ENCODE measurements around the gene PTGS2.
"Not testable (repeated sequence)": the region's sequence is repeated elsewhere in the genome, so short reads cannot be mapped to it uniquely, and the experiment has no call there.

PTGS2 gene

DNA sequence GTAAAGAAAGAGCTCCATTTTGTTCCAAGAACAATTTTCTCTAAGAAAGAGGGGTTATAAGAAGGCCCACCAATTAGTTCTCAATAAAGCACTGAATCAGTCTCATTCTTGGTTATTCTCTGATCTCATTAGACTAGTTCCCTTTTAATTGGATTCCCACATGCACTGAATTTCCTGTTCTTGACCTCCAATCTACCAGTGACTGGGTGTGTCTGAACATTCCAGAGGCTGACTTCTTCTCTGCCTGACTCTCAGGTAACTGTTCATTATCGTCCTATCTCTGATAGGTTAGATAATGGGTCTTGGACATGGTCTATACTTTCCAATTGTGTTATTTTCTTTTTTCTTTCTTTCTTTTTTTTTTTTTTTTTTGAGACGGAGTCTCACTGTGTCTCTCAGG is 22.7 kb downstream of the PTGS2 start:
- H3K4me3 ChIP-seq (replicated peaks; ENCODE audit: low read depth, low read length) = no peak overlapping the region

DNA sequence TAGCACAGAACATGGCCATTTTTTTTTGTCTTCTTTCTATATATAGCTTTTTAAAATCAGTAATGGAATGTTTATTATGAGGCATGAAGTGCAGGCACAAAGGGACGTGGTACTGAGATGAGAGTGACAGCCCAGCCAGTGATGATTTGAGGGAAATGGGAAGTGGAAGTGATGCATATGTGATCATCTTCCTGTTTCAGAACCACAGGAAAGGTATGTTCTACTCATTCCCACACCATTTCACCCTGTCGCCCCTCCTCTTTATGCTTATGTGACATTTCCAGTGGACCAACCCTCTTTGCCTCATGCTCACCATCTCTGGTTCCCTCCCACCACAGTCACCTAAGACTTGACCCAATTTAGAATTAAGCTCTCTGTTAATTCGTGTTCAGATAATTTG is 24.3 kb downstream of the PTGS2 start:
- DNase-seq (ENCODE audit: extremely low read depth, low read depth) = no peak
- no peak overlapping the region for H3K4me3 ChIP-seq (replicated peaks; ENCODE audit: low read depth, low read length)
- TF ChIP-seq CTCF (IDR thresholded peaks at IDR 0.05; ENCODE audit: low read depth, low read length, missing control alignments) = no peak

More for the DNA sequence above, 22.7 kb downstream of the PTGS2 start:
- DNase-seq (ENCODE audit: extremely low read depth, low read depth) = no peak
- TF ChIP-seq CTCF (IDR thresholded peaks at IDR 0.05; ENCODE audit: low read depth, low read length, missing control alignments) = no peak

DNA sequence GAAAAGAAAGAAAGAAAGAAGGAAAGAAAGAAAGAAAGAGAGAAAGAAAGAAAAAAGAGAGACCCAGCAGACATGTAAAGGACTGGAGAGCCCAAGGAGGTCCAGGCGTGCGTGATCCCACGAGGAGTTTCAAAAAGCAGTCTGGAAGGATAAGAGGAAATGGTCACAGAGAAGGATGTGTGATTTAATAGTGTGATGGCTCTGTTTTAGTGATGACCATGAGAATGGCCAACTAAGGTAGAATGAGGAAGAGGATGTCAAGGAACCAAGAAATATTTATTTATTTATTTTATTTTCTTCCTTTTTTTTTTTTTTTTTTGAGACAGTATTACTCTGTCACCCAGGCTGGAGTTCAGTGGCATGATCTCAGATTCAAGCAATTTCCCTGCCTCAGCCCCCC is 25.5 kb downstream of the PTGS2 start:
- DNase-seq (ENCODE audit: extremely low read depth, low read depth) = no peak
- no peak for TF ChIP-seq CTCF (IDR thresholded peaks at IDR 0.05; ENCODE audit: low read depth, low read length, missing control alignments)
- no peak overlapping the region for H3K4me3 ChIP-seq (replicated peaks; ENCODE audit: low read depth, low read length)

GRCh38 chr1:186653312-186653711 is 26.9 kb downstream of the PTGS2 start:
- no peak for DNase-seq (ENCODE audit: extremely low read depth, low read depth)
- no peak for TF ChIP-seq CTCF (IDR thresholded peaks at IDR 0.05; ENCODE audit: low read depth, low read length, missing control alignments)
- no peak overlapping the region for H3K4me3 ChIP-seq (replicated peaks; ENCODE audit: low read depth, low read length)

GRCh38 chr1:186648613-186649012 is 31.6 kb downstream of the PTGS2 start:
- no peak for TF ChIP-seq CTCF (IDR thresholded peaks at IDR 0.05; ENCODE audit: low read depth, low read length, missing control alignments)
- no peak overlapping the region for H3K4me3 ChIP-seq (replicated peaks; ENCODE audit: low read depth, low read length)
- no peak for DNase-seq (ENCODE audit: extremely low read depth, low read depth)

DNA sequence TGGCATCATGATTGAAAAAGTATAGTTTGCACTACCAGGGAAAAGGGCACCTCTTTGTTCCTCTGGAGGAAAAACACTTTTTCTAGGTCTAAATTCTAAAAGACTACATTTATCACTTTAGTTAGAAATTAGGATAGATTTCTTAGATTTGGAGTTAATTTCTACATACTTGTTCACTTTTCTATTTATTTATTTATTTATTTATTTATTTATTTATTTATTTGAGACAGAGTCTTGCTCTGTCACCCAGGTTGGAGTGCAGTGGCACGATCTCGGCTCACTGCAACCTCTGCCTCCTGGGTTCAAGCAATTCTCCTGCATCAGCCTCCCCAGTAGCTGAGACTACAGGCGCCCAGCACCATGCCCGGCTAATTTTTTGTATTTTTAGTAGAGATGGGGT is 32.2 kb downstream of the PTGS2 start:
- DNase-seq (ENCODE audit: extremely low read depth, low read depth) = not testable (repeated sequence)

DNA sequence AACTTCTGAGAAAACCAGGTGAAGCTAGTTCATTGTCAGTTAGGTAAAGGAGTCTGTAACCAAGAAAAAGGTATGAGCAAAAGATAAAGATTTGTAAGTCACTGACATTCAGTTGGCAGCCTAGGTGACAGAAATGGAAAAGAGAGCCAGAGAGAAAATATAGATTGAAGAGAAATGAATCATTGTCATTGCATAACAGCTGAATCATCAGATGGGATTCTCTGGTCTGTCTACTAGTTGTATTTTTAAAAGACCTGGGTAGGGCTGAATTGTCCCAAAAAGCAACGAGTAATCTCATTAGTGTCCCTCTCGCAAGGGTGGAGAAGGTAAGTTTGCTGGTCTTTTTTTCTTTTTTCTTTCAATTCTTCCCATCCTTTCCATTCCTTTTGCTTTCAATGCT is 36.6 kb downstream of the PTGS2 start:
- TF ChIP-seq CTCF (IDR thresholded peaks at IDR 0.05; ENCODE audit: low read depth, low read length, missing control alignments) = no peak
- DNase-seq (ENCODE audit: extremely low read depth, low read depth) = no peak
- H3K4me3 ChIP-seq (replicated peaks; ENCODE audit: low read depth, low read length) = no peak overlapping the region

More for the DNA sequence above, 32.2 kb downstream of the PTGS2 start:
- H3K4me3 ChIP-seq (replicated peaks; ENCODE audit: low read depth, low read length) = not testable (repeated sequence)

DNA sequence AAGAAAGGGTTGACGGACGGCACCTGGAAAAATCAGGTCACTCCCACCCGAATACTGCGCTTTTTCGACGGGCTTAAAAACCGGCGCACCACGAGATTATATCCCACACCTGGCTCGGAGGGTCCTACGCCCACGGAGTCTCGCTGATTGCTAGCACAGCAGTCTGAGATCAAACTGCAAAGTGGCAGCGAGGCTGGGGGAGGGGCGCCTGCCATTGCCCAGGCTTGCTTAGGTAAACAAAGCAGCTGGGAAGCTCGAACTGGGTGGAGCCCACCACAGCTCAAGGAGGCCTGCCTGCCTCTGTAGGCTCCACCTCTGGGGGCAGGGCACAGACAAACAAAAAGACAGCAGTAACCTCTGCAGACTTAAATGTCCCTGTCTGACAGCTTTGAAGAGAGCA is 42.7 kb downstream of the PTGS2 start:
- not testable (repeated sequence) for DNase-seq (ENCODE audit: extremely low read depth, low read depth); H3K4me3 ChIP-seq (replicated peaks; ENCODE audit: low read depth, low read length)

All from HFF-Myc (cell line).